GM18511 (cell line): ENCODE data around the gene RHOU.

Experiments
- ATAC-seq: cut with Tn5 transposase; IDR thresholded peaks from one replicate; pipeline ENCODE4 v1.9.1; 2021; ENCODE audit warnings: mild to moderate bottlenecking, moderate library complexity; ENCODE audit not compliant: unreplicated experiment

RHOU gene

GRCh38 chr1:228782662-228783417 lies 47.6 kb downstream of the RHOU start:
- ATAC-seq, result no peak

GRCh38 chr1:228783418-228784040 lies 48.2 kb downstream of the RHOU start:
- ATAC-seq, result no peak

GRCh38 chr1:228784181-228784580 lies 48.9 kb downstream of the RHOU start:
- ATAC-seq, result no peak

GRCh38 chr1:228785366-228786330 lies 50.4 kb downstream of the RHOU start:
- no peak for ATAC-seq

DNA sequence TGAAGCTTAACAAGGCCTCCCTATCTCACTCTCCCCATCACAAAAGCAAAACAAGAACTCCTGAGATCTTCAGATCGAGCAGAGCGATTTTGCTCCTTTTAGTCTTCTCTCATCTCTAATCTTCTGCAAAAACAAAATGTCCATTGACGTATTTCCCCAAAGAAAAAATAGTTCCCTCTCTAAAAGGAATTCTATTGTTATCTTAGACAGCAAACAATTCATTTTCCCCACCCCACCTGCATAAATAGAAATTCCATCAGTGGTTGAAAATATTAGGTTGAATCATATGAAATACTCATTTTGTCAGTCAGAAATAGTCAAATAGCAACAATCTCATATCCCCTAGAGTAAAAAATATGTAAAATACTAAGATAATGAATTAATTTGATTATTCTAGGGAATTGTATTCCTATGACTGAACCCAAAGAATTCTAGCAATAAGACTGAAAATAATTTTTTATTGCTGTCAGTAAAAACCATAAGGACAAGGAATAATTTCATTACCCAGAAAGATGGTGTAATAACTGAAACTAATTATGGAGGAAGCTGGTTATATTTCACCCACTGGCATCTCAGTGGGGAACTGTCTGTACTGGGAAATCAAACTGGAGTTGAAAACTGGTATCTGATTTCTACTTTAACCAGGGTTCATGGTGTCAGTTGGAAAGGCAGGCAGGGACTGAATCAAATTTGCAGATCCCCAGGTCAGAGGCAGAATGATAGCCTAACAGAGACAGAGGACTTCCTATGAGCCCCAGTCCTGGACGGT lies 51.3 kb downstream of the RHOU start:
- ATAC-seq, result no peak

DNA sequence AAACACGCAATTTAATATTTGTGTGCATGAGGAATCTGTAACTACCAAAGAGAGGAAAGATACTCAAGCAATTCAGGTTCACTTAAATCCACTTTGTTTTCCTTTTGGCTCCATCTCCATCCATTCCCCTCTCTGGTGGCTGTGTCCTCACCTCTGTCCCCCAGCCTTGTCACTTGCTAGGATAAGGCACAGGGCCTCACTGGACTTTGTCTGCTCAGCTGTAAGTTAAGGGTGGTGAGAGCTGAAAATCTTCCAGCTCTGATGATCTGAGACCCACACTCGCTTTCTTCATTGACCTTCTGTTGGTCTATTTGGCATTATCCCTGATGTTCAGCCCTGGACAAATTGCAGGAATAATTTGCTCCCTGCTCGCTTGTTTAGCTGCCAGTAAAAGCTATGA lies 56.5 kb downstream of the RHOU start:
- no peak for ATAC-seq

DNA sequence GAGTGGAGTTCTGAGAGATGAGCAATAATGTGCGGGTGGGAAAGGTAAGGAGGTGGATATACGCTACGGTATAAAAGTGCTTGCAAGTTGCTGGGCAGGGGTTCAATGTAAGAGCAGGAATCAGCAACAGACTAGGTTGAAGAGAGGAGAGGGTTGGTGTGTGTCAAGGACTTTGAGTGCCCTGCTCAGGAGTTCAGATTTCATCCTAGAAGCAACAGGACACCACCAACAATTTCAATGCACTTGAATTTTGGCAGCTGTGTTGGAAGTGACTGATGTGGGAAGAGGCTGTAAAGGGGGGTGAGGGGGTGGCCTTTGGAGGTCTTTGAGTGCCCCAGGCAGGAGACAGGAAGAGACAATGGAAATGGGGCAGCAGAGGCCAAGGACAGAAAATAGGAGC lies 57.3 kb downstream of the RHOU start:
- ATAC-seq, result no peak

GRCh38 chr1:228793032-228793431 lies 57.8 kb downstream of the RHOU start:
- no peak for ATAC-seq

DNA sequence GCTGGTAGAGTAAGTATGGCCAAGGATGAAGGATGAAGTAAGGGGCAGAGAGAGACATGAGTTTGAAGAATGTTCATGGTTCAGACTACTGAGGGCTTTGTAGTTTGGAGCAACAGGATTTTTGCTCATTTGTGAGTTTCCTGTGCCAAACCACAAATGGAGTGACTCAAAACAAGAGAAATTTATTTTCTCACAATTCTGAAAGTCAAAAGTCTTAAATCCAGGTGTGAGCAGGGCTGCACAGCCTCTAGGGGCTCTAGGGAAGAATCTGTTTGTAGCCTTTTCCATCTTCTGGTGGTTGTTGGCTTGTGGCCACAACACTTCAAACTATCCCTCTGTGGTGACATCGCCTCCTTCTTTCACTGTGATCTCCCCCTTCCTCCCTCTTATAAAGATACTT lies 58.9 kb downstream of the RHOU start:
- peak; percentile 77 for ATAC-seq

DNA sequence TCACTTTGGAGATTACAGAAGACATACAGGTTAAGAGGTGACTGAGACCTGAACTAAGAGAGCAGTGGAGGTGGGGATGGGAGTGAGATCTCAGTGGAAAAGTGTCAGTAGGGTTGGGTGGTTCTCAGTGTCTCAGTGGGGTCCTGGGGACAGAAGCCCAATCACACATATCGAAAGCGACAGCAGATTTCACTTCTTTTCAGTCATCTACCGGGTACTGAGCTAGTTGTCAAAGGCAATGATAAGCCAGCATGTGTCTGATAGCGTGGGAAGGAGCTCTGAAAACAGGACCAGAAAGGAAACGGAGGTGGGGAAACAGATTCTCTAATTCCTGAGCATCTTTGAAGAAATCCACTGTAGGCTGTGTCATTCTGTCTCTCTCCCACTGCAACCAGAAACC lies 59.5 kb downstream of the RHOU start:
- ATAC-seq, result peak; percentile 51

DNA sequence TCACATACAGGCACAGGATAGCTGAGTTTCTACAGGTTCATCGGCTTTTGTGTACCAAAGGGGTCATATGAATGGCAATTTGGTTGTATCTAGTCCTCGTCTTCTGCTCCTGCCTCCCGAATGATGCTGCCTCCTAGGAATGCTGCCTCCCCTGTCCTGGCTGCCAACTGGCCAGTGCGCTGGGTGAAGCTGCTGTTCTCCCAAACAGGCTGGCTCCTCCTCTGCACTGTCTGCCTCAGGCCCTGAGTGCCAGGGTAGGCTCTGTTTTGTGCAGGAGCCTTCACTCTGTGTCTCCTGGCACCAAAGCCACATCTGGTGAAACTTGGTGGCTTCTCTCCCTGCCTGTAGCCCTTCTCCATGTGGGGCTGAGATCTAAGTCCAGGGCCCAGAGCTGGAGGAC lies 60.3 kb downstream of the RHOU start:
- ATAC-seq, result no peak
